ENCODE measurements around the gene GARIN5B.

The GARIN5B gene

GRCh38 chr19:55360902-55361301 lies 2.2 kb downstream of the GARIN5B start:
- no peak for TF ChIP-seq CTCF (conservative IDR thresholded peaks at IDR 0.05; ENCODE audit: low read depth, low read length)
- no peak overlapping the region for H3K4me3 ChIP-seq (ENCODE audit: low read depth, low read length)
- no peak for DNase-seq (ENCODE audit: low read depth)

GRCh38 chr19:55358943-55359908 lies 3.8 kb downstream of the GARIN5B start:
- H3K4me3 ChIP-seq (ENCODE audit: low read depth, low read length) = no peak overlapping the region
- no peak for TF ChIP-seq CTCF (conservative IDR thresholded peaks at IDR 0.05; ENCODE audit: low read depth, low read length)
- DNase-seq (ENCODE audit: low read depth) = no peak

- TF ChIP-seq CTCF (conservative IDR thresholded peaks at IDR 0.05; ENCODE audit: low read depth, low read length) = no peak
- H3K4me3 ChIP-seq (ENCODE audit: low read depth, low read length) = no peak overlapping the region
- DNase-seq (ENCODE audit: low read depth) = no peak
Observed at GRCh38 chr19:55358493-55358892, 4.6 kb downstream of the GARIN5B start.

- no peak for DNase-seq (ENCODE audit: low read depth)
- no peak for TF ChIP-seq CTCF (conservative IDR thresholded peaks at IDR 0.05; ENCODE audit: low read depth, low read length)
- no peak overlapping the region for H3K4me3 ChIP-seq (ENCODE audit: low read depth, low read length)
Observed at GRCh38 chr19:55355213-55355821, 7.7 kb downstream of the GARIN5B start.

- TF ChIP-seq CTCF (conservative IDR thresholded peaks at IDR 0.05; ENCODE audit: low read depth, low read length) = no peak
- DNase-seq (ENCODE audit: low read depth) = no peak
- H3K4me3 ChIP-seq (ENCODE audit: low read depth, low read length) = peak within 1 kb of the TSS; percentile 59
Observed at GRCh38 chr19:55354698-55355212, 8.3 kb downstream of the GARIN5B start, which contains the start of gene COX6B2. COX6B2 (minus strand) TSS chr19:55354719; CDS start chr19:55354521, 198 bp downstream.

GRCh38 chr19:55353803-55354697 lies 9.0 kb downstream of the GARIN5B start:
- H3K4me3 ChIP-seq (ENCODE audit: low read depth, low read length) = peak overlapping the region; percentile 59
- no peak for TF ChIP-seq CTCF (conservative IDR thresholded peaks at IDR 0.05; ENCODE audit: low read depth, low read length)
- peak; percentile 61 for DNase-seq (ENCODE audit: low read depth)
